Smooth muscle cell (in vitro differentiated cells): ENCODE results near the gene TNFAIP8L1. TPM values are rescaled to one million over a fixed set of nuclear protein-coding genes. Genes with fewer than 3 reads are reported as not detected.

Experiments
- DNase-seq: peaks from one replicate; lab custom pipeline; 2025; ENCODE audit not compliant: unreplicated experiment; lab: John Stamatoyannopoulos, UW
- H2AFZ ChIP-seq: fragments of 200-600 bp; sonication (generic); 2 replicates; pipeline ENCODE4 v1.6.0; 2016; ENCODE audit warnings: antibody characterized with exemption, low read depth, mild to moderate bottlenecking
- H3F3A ChIP-seq: fragments of 200-600 bp; sonication (generic); 2 replicates; pipeline ENCODE4 v1.6.0; 2017; ENCODE audit warnings: antibody characterized with exemption, low read depth
- H3K27ac ChIP-seq: fragments of 200-600 bp; sonication (generic); 2 replicates; pipeline ENCODE4 v1.5.1; 2016; ENCODE audit warnings: low read depth, mild to moderate bottlenecking
- H3K27me3 ChIP-seq: fragments of 200-600 bp; sonication (generic); 2 replicates; pipeline ENCODE4 v1.6.1; 2016; ENCODE audit warnings: low read depth, mild to moderate bottlenecking
- H3K36me3 ChIP-seq: fragments of 200-600 bp; sonication (generic); 2 replicates; pipeline ENCODE4 v1.5.1; 2016; ENCODE audit warnings: low read depth
- H3K4me1 ChIP-seq: fragments of 200-600 bp; sonication (generic); 2 replicates; pipeline ENCODE4 v1.5.1; 2016; ENCODE audit warnings: low read depth
- H3K4me2 ChIP-seq: fragments of 200-600 bp; sonication (generic); 2 replicates; pipeline ENCODE4 v1.6.0; 2016; ENCODE audit warnings: mild to moderate bottlenecking
- H3K4me3 ChIP-seq: fragments of 200-600 bp; sonication (generic); 2 replicates; pipeline ENCODE4 v1.5.1; 2016; ENCODE audit warnings: mild to moderate bottlenecking
- H3K79me2 ChIP-seq: fragments of 200-600 bp; sonication (generic); 2 replicates; pipeline ENCODE4 v1.6.0; 2016; ENCODE audit warnings: low read depth, mild to moderate bottlenecking
- H3K9ac ChIP-seq: fragments of 200-600 bp; sonication (generic); 2 replicates; pipeline ENCODE4 v1.6.0; 2016; ENCODE audit warnings: low read depth
- H3K9me3 ChIP-seq: fragments of 200-600 bp; sonication (generic); replicated peaks from 2 replicates; pipeline ENCODE4 v1.5.1; 2016; ENCODE audit warnings: low read depth
- H4K20me1 ChIP-seq: fragments of 200-600 bp; sonication (generic); 2 replicates; pipeline ENCODE4 v1.6.0; 2016; ENCODE audit warnings: low read depth
- WGBS: methylation state at CpG from one replicate; pipeline ENCODE4 v1.1.7; 2016; ENCODE audit warnings: low lambda C conversion rate; 5-methylcytosine and 5-hydroxymethylcytosine counted together
- polyA plus RNA-seq: library from polyadenylated mRNA; unstranded; fragments of >200 nt; fragmentation: Nextera tagmentation; extraction: Ambion mirVana; gene quantifications from 2 replicates; pipeline ENCODE4 v1.2.1, GENCODE V29; 2016
- total RNA-seq: library from RNA; depleted of rRNA; stranded (reverse); fragments of >200 nt; gene quantifications from 2 replicates; pipeline ENCODE4 v1.2.3, GENCODE V29; 2014
- TF ChIP-seq, protein P1 (sequence below): fragments of 200-600 bp; sonication (generic); IDR thresholded peaks from 2 replicates; pipeline ENCODE4 v1.5.1; 2017; ENCODE audit warnings: borderline replicate concordance, mild to moderate bottlenecking, antibody characterized with exemption; ENCODE audit not compliant: insufficient read depth, poor library complexity, severe bottlenecking

TNFAIP8L1 gene
- total and polyA plus RNA-seq, 2 experiments from 2014 or later = 2.2 to 5.2 TPM

DNA sequence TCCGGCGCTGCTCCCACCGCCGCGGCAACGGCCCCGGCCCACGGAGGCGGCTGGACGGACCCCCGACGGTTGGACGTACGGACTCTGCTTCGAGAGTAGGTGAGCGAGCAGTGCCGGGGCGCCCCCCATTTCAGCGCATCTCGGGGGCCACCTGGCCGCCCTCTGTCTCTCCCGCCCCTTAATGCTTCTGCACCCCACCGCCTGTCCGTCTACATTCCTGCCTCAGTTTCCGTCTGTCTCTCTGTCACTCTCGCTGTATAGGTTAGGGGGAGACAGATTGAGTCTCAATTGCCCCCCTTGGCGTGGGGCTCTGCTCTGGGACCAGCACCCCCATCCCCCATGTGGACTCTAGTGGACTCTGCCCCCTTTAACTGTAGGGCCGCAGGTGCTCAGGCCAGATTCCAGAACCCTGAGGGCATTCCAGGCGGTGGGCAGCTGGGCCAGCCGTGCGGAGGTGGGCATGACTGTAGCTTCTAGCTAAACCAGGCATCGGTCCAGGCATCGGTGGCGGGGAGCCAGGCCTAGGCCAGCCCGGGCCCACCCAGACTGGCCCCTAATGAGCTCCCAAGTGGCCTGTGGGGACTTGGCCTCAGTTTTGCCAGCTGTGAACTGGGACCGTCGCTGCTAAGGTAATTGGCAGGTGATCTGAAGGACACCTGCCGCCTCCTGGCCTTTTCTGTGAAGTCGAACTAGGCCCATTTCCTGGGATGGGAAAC, 373 bp downstream of the TNFAIP8L1 start:
- Histone ChIP-seq H3K79me2 (peaks cover 5% of the 10 kb centered on the region), H2AFZ (peak overlapping the region; percentile 88), H3K9ac (peak overlapping the region; percentile 71), H3K27me3 (no peaks in the 10 kb centered on the region), H3K9me3 (no peaks in the 10 kb centered on the region), H4K20me1 (no peaks in the 10 kb centered on the region), H3K4me1 (peaks cover 2% of the 10 kb centered on the region), H3K4me3 (peak overlapping the region; percentile 78), H3F3A (peaks cover 12% of the 10 kb centered on the region), H3K27ac (no peak overlapping the region), H3K36me3 (no peaks in the 10 kb centered on the region), H3K4me2 (peak overlapping the region; percentile 96)
- TF ChIP-seq, protein P1, sequence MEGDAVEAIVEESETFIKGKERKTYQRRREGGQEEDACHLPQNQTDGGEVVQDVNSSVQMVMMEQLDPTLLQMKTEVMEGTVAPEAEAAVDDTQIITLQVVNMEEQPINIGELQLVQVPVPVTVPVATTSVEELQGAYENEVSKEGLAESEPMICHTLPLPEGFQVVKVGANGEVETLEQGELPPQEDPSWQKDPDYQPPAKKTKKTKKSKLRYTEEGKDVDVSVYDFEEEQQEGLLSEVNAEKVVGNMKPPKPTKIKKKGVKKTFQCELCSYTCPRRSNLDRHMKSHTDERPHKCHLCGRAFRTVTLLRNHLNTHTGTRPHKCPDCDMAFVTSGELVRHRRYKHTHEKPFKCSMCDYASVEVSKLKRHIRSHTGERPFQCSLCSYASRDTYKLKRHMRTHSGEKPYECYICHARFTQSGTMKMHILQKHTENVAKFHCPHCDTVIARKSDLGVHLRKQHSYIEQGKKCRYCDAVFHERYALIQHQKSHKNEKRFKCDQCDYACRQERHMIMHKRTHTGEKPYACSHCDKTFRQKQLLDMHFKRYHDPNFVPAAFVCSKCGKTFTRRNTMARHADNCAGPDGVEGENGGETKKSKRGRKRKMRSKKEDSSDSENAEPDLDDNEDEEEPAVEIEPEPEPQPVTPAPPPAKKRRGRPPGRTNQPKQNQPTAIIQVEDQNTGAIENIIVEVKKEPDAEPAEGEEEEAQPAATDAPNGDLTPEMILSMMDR = no peak
- DNase-seq = no peak
- WGBS = 43% methylated on average over 23 of the region's 39 CpGs

DNA sequence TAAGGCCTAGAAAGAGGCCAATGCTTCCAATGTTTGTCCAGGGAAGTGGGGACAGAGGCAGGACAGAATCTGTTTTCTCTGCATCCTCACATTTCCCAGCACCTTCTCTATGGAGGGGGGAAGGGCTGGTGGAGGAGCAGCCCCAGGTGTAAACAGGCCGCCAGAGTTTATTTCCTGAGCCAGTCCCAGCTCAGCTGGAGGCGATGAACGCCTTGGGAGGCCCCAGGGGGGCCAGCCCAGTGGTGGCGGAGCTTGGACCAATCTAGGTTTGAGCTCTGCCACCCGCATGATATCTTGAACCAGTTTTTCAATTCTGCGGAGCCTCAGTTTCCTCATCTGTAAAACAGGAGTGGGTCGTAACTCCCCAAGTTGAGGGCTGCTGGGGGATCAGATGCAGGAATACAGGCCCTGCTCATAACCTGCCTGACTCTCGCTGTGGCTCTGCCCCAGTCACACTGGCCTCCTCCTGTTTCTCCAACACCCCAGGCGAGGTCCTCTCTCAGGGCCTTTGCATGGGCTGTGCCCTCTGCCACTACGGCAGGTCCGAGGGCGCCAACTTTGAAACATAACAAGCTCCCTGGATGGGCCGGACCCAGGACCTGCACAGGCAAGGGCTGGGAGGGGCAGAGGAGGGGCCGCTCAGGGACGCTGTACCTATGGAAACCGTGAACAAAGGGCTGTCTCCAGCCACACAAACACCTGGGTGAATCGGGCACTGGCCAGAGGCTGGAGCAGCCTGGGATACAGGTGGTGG, 1.1 kb downstream of the TNFAIP8L1 start:
- peak overlapping the region; percentile 71 for H3K9ac ChIP-seq
- no peak overlapping the region for H3K27ac ChIP-seq
- H3F3A ChIP-seq = peaks cover 6% of the 10 kb centered on the region
- H3K4me1 ChIP-seq = peaks cover 2% of the 10 kb centered on the region
- no peaks in the 10 kb centered on the region for H3K36me3 ChIP-seq
- DNase-seq = no peak
- H3K9me3 ChIP-seq = no peaks in the 10 kb centered on the region
- no peak overlapping the region for H2AFZ ChIP-seq
- H4K20me1 ChIP-seq = no peaks in the 10 kb centered on the region
- H3K27me3 ChIP-seq = no peaks in the 10 kb centered on the region
- peak overlapping the region; percentile 78 for H3K4me3 ChIP-seq
- 89% methylated on average over 17 of the region's 17 CpGs for WGBS
- H3K4me2 ChIP-seq = peak overlapping the region; percentile 96
- peaks cover 5% of the 10 kb centered on the region for H3K79me2 ChIP-seq
- TF ChIP-seq, protein P1 = no peak

DNA sequence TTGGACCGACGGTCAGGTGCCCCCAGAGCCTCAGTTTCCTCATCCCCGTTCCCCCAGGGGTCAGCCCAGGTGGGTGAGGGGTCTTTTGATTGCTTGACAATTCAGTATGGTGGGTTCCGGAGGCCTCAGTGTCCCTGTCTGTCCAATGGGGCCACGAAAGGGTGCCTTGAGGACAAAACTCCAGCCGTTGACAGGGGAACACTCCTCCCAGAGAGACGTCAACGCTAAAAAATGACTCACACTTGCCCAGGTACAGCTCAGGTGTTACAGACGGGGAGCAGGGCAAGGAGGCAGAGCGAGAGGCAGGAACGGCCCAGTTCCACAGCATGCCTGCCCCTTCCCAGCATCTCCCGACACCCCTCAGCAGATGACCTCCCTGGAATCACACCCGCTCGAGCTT, 1.8 kb downstream of the TNFAIP8L1 start:
- no peak overlapping the region for H3K4me2 ChIP-seq

More for the DNA sequence above, 1.8 kb downstream of the TNFAIP8L1 start:
- WGBS = 88% methylated on average over 14 of the region's 14 CpGs
- Histone ChIP-seq H3K4me1 (peaks cover 2% of the 10 kb centered on the region), H4K20me1 (no peaks in the 10 kb centered on the region), H3K36me3 (no peaks in the 10 kb centered on the region), H3K27ac (no peak overlapping the region), H3K9ac (no peak overlapping the region), H3K79me2 (peaks cover 5% of the 10 kb centered on the region), H3K9me3 (no peaks in the 10 kb centered on the region), H3K27me3 (no peaks in the 10 kb centered on the region), H3K4me3 (no peak overlapping the region), H3F3A (no peaks in the 10 kb centered on the region), H2AFZ (no peak overlapping the region)
- TF ChIP-seq, protein P1 = no peak
- no peak for DNase-seq
